Endothelial cell of umbilical vein (primary cell): Measurements from ENCODE around the gene GSC2.

Experiments
- EZH2 ChIP-seq: IDR thresholded peaks from 2 replicates; pipeline ENCODE4 v1.6.1; 2012; ENCODE audit warnings: borderline replicate concordance, low read depth, mild to moderate bottlenecking, moderate library complexity, low read length, inconsistent platforms; ENCODE audit not compliant: severe bottlenecking
- FOS ChIP-seq: IDR thresholded peaks from 2 replicates; pipeline ENCODE4 v1.6.1; 2011; ENCODE audit warnings: mild to moderate bottlenecking, low read length, moderate library complexity, borderline replicate concordance; ENCODE audit not compliant: insufficient read depth
- GATA2 ChIP-seq: IDR thresholded peaks from 2 replicates; pipeline ENCODE4 v1.7.0; 2011; ENCODE audit warnings: low read depth, mild to moderate bottlenecking, moderate library complexity, mixed read lengths, low read length; ENCODE audit not compliant: insufficient read length, insufficient read depth
- JUN ChIP-seq: IDR thresholded peaks from 2 replicates; pipeline ENCODE4 v1.6.1; 2011; ENCODE audit warnings: borderline replicate concordance, low read depth; ENCODE audit not compliant: insufficient read length, insufficient read depth
- MAX ChIP-seq: IDR thresholded peaks from 2 replicates; pipeline ENCODE4 v1.6.1; 2011; ENCODE audit not compliant: insufficient read depth, insufficient read length
- MYC ChIP-seq: IDR thresholded peaks from one replicate; pipeline ENCODE4 v1.6.1; 2011; ENCODE audit warnings: mild to moderate bottlenecking, low read depth, low read length
- POLR2A ChIP-seq: IDR thresholded peaks from 2 replicates; pipeline ENCODE4 v1.6.1; 2012; ENCODE audit warnings: low read depth, mild to moderate bottlenecking, control low read depth, low read length
- POLR2AphosphoS5 ChIP-seq: IDR thresholded peaks from 2 replicates; pipeline ENCODE4 v1.6.1; 2012; ENCODE audit warnings: low read depth, mild to moderate bottlenecking, control low read depth, low read length, moderate library complexity; ENCODE audit not compliant: insufficient read depth
- TF ChIP-seq, protein P1 (sequence below), 2 donors: IDR thresholded peaks; 1 replicate in 1 of 2; 2 replicates in 1 of 2; pipeline ENCODE4 v1.5.1; 2011; ENCODE audit warnings: low read length in 2 of 2, mild to moderate bottlenecking in 2 of 2, moderate library complexity in 2 of 2, control low read depth in 1 of 2, inconsistent platforms in 1 of 2, low read depth in 1 of 2; ENCODE audit not compliant: insufficient read depth in 1 of 2; ENCODE audit errors: extremely low read depth in 1 of 2

GRCh38 chr22:19177164-19178064 is 27.3 kb upstream of the GSC2 start:
- TF ChIP-seq POLR2A (no peak), POLR2AphosphoS5 (no peak), EZH2 (no peak), MAX (no peak), JUN (no peak), FOS (no peak), MYC (no peak), GATA2 (no peak)
- TF ChIP-seq, protein P1, sequence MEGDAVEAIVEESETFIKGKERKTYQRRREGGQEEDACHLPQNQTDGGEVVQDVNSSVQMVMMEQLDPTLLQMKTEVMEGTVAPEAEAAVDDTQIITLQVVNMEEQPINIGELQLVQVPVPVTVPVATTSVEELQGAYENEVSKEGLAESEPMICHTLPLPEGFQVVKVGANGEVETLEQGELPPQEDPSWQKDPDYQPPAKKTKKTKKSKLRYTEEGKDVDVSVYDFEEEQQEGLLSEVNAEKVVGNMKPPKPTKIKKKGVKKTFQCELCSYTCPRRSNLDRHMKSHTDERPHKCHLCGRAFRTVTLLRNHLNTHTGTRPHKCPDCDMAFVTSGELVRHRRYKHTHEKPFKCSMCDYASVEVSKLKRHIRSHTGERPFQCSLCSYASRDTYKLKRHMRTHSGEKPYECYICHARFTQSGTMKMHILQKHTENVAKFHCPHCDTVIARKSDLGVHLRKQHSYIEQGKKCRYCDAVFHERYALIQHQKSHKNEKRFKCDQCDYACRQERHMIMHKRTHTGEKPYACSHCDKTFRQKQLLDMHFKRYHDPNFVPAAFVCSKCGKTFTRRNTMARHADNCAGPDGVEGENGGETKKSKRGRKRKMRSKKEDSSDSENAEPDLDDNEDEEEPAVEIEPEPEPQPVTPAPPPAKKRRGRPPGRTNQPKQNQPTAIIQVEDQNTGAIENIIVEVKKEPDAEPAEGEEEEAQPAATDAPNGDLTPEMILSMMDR (IDR thresholded peaks at IDR 0.05; ENCODE audit: extremely low read depth in 1 of 2, insufficient read depth in 1 of 2, low read depth in 1 of 2, low read length in 2 of 2) = no peak
